T-helper 2 cell treated with Interferon-gamma antibody and Interleukin-4, amounts not matched to agents 100 ng/mL and 5 ng/mL, for 36 hours (primary cell): ENCODE data around the gene HOXA11. TPM values are rescaled to one million over a fixed set of nuclear protein-coding genes. Genes with fewer than 3 reads are reported as not detected.

Experiments used
- intact Hi-C: fragments of 100-400 bp; cut with micrococcal nuclease; formaldehyde crosslinking; loops from one replicate; pipeline ENCODE4 v1.15.1; 2023
- total RNA-seq: library from RNA; stranded (reverse); gene quantifications from 2 replicates; pipeline ENCODE4 v1.2.3, GENCODE V29; 2022

HOXA11 gene
- total RNA-seq, 1 donor from 2014 or later, result not detected

DNA sequence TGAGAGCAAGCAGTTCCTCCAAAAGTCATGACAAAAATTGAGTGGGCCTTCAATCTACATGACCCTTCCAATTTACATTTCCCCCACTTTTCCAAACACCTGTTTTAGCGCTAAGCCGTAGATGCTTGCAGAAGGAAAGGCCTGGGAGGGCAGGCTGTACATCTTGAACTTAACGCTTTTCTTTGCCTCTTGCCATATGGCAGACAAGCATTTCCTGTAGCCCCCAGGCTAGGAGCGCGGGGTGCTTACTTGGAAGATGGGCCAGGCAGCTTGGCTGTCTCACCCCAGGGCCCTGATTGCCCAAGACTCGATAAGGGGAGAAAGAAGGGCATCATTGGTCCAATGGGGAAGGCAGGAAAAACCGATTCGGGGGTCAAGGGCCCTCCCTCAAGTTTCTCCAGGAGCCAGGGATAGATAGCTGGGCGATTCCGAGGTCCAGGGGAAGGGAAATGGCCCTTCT lies 12.7 kb downstream of the HOXA11 start:
- intact Hi-C loops, result loop anchor here (2.0 to 5.0 kb wide), 2 partner anchors 14 to 70 kb away; partner anchors contain the start of gene EVX1

DNA sequence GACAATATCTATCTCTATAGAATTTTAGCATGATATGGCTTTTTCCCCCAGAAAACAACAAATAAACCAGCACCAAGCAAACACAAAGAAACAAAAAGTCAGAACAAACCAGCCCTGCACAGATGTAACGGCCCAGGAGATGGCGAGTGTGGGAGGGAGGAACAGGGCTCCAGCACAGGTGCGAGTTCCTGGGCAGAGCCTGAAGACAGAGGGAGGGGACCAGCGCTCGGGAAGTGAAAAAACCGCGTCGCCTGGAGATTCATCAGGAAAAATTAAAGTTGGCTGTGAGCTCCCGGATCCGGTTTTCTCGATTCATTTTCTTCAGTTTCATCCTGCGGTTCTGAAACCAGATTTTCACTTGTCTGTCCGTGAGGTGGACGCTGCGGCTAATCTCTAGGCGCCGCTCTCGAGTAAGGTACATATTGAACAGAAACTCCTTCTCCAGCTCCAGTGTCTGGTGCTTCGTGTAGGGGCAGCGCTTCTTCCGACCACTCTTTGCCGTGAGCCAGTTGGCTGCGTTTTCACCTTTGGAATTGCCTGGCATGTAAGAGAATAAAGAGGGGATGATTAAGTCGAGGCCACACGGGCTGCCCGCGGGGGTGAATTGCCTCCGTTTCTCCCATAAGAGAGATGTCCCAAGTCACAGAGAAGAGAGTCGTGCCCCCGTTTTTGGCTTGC lies 13.3 kb downstream of the HOXA11 start:
- intact Hi-C loops, result loop anchor here (2.0 to 5.0 kb wide), 2 partner anchors 13 to 71 kb away; partner anchors contain the start of gene EVX1

DNA sequence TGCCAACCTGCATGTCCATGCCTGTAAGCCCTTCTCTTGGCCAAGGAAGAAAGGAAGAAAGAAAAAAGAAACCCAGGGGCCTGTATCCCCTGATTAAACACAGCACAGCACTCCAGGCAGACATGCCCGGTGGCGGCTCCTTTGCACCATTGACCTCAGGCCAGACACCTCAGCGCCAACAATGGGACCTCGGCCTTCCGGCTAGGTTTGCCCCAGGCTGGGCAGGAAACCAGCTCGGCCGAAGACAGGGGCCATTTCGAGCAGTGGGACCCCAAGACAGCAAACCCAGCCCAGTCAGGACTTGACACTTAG lies 13.8 kb downstream of the HOXA11 start:
- intact Hi-C loops, result loop anchor here (5.0 kb wide), 1 partner anchor 71 kb away; the partner anchor contains the start of gene EVX1

DNA sequence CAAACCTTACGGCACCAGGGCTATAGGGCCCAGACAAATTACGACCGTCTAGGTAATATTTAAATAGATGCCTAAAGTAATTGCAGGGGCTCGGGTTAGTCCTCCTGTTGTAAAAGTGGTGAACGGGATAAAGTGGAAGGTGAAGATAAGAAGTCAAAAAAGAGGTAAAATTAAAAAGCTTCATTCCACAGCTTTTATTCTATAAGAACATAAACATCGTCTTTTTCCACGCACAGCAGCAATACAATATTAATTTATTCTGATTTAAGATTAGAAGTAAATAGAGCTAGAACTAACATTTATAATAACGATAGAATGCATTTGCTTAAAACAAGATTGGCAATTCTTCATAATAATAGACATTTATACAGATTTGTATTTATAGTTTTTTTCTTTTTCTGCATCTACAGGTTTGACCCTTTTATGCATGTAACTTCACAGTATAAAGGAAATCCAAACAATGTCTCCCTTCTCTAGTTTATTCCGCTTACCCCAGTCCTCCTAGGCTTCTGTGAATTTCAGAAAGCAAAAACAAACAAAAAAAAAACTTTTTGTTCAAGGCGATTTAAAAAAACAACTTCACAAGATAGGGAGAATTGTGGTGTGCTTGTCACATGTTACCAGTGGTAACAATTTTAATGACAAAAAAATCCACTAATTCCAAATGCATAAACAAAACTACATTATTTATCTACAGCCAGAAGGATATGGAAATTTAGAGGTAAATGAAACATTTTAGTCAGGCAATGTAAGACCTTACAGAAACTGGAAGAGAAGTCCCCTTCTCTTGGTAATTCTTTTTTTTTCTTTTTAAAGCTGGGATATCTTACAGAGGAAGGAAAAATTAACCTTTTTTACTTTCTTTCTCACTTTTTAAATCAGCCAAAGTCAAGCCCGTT lies 14.4 kb downstream of the HOXA11 start:
- intact Hi-C loops, result loop anchor here (5.0 kb wide), 1 partner anchor 72 kb away; the partner anchor contains the start of gene EVX1

DNA sequence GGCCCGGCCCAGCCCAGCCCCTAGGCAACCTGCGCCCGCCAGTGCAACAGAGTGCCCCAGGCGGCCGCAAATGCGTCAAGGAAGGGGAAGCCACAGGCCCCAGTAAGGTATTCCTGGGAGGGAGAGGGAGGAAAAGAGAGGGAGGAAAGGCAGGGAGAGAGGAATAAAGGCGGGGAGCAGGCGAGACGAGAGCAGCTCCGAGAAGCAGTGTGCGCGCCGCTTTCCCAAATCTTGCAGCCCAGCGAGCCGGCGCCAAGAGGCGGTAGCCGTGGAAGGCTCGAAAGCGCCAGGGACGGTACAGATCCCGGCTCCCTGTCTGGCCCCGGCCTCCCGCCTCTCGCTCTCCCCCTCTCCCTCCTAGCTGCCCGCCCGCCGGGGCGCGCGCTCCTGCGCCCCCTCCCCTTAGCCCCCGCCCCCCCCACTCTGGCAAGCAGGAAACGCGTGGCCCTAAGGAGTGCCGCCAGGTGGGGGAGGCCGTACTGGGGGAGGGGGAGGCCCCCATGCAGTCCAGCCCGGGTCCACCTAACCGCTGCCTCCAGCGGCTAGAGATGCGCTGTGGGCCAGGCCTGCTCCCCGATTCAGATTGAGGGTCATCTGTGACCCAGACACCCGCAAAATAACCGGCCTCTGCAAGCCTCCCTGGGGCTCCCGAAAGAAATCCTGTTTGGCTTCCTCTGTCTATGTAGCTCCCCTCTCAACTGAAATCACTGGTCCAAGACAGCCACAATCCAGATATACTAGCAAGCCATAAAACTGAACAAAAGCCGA lies 15.2 kb downstream of the HOXA11 start:
- intact Hi-C loops, result loop anchor here (2.0 to 5.0 kb wide), 2 partner anchors 15 to 72 kb away; partner anchors contain the start of genes EVX1 and HOXA11

DNA sequence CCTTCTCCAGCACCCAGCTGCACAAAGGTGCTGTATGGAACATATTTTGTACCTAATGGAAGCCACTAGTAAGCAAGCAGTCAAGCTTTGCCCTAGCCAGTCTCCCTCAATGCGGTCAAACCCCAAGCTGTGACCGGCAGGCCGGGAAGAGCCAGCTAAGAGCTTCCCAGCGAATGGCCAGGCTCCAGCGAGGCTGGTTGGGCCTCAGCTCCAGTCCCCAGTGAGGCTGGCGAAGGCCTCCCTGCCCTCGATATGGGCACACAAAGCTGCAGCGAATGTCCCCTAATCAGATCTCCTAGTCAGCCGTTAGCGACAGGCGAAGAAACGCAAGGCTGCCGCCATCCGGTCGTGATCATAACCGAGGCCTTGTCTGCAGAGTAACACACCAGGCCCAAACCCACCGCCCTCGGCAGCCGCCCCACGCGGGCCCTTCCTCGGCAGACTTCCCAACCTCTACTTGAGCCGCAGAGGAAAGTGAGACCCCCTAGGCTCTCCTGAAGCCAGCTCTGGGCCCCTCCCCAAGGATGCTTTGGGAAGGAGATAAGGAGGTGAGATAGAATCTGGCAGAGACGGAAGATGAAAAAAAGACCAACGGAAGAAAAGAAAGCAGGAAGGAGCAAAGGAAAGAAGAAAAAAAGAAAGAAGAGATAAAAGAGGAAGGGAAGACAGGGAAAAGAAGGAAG lies 16.6 kb downstream of the HOXA11 start:
- intact Hi-C loops, result loop anchor here (2.0 kb wide), 1 partner anchor 16 kb away; the partner anchor contains the start of gene HOXA11

DNA sequence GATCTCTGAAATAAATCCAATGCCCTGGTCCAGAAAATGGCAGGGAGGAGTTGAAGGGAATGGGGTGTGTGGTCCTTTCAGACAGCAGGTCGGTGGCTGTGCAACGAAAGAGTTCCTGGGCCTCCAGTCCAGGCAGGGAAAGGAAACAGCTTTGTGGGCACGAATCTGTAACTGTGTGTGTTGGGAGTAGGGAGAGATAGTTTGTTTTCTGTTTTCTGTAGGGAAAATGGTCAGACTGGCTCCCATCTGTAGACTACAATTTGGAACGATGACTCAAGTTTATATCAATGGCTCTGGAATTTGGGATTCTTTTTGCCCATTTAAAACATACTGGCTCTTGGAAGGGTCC lies 17.1 kb downstream of the HOXA11 start:
- intact Hi-C loops, result loop anchor here (2.0 kb wide), 2 partner anchors 17 kb away; partner anchors contain the start of gene HOXA11

DNA sequence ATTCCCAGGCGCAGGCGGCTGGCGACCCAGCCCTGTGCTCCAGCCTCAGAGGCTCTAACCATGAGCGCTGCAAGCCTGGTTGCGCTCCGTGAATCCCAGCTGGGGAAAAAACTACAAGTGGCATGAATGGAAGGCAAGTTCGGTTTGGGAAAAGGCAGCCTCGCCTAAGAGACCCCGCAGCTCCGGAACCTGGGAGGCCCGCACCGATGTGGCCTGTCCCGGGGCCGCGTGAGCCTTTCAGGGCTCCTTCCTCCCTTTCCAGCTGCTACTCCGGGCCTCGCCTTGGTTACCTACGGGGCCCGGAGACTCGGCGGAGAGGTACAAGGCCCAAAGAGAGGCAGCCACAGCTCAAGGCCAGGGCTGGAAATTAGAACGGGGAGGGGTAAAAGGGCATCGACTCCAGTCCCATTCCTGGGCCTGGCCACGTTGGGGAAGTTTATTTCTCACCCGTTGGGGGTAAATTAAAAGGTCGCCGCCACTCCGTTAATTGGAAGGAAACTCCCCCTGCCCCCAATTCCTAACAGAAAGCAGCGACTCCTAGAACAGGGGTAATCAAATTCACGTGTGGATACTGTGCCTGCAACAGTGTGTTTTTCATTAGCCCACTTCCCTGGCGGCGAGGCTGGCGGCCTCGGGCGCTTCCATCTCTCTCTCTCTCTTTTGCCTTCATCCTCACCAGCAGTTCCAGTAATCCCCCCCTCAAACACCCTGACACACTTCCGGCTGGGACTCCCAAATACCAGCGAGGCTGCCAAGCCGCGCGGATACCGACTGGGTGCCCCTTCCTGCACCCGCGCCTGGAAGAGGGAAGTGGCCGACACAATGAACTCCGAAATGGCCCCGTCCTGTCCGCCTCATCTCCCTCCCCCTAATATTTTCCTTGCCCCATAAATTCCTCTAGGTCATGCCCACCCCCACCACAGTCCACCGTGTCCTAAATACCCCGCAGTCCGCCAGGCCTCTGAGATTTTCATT lies 18.2 kb downstream of the HOXA11 start:
- intact Hi-C loops, result loop anchor here (1.0 to 2.0 kb wide), 2 partner anchors 10 to 16 kb away; no protein-coding TSS in a partner anchor

DNA sequence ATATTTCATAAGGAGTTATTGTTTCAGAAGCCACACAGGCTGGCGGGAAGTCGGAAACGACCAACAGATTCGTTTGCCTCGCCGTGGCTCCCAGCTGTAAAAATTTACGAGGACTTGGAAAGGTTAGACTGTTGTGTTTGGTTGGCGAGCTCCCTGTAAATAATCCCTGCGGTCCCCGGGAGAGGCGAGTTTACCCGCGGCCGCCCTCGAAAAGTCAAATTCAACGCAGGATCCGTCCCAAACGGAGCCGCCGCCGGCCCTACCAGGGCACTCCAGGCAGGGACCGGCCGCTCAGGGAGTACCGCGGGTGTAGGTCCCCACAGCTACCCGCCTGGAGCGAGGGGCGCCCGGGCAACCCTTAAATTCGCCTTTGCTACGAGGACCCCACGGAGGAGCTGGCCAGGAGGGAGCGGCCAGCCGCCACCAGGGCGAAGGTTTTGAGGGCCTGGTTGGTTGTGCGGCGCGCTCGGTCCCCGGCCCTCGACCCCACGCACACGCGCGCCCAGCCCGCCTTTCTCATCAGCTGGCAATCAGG lies 19.0 kb downstream of the HOXA11 start:
- intact Hi-C loops, result loop anchor here (1.0 to 2.0 kb wide), 3 partner anchors 9 to 31 kb away; no protein-coding TSS in a partner anchor

DNA sequence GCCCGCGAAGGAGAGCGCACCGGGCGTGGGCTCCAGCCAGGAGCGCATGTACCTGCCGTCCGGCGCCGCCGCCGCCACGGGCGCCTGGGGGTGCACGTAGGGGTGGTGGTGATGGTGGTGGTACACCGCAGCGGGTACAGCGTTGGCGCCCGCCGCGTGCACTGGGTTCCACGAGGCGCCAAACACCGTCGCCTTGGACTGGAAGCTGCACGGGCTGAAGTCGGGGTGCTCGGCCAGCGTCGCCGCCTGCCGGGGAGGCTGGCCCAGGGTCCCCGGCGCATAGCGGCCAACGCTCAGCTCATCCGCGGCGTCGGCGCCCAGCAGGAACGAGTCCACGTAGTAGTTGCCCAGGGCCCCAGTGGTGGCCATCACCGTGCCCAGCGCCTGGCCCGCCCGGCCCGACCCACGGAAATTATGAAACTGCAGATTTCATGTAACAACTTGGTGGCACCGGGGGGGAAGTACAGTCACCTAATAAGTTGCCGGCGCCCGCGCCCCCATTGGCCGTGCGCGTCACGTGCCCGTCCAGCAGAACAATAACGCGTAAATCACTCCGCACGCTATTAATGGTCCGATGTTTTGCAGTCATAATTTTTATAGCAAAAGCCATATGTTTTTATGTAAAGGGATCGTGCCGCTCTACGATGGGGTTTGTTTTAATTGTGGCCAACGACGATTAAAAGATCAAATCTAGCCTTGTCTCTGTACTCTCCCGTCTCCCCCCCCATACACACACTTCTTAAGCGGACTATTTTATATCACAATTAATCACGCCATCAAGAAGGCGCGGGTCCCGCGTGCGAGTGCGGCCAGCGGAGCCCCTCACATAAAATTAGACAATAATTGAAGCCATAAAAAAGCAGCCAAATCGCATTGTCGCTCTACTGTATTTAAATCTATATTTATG lies 19.7 kb downstream of the HOXA11 start, which contains the start of gene HOXA9:
HOXA9 (minus strand) TSS at position 449 of the 907 bp plus-strand sequence; CDS start at position 369, 80 bp downstream.
- intact Hi-C loops, result loop anchor here (2.0 kb wide), 1 partner anchor 31 kb away; no protein-coding TSS in a partner anchor

DNA sequence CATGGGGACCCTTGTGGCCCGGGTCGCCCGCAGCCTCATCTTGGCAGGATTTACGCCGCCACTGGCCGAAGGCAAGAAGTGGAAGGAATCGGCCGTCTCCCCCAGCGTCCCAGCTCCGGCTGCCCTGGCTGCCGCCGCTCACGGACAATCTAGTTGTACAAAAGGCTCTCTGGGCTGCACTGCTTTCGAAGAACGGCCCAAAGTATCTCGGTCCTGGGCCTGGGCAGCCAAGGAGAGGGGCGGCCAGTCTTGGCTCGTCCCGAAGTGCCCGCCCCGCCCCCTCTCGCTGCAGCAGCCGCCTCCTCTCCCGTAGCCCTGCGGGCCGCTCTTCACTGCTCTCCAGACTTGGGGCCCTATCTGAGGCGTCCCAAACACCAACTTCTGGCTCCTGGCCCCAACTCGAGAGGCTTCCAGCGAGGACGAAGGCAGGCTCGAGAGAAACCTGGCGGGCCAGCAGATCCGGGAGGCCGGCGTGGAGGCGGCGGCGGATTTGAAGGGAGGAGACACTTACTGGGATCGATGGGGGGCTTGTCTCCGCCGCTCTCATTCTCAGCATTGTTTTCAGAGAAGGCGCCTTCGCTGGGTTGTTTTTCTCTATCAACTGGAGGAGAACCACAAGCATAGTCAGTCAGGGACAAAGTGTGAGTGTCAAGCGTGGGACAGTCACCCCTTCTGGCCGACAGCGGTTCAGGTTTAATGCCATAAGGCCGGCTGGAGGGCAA lies 20.5 kb downstream of the HOXA11 start:
- intact Hi-C loops, result loop anchor here (2.0 to 5.0 kb wide), 3 partner anchors 32 to 1302 kb away; no protein-coding TSS in a partner anchor

DNA sequence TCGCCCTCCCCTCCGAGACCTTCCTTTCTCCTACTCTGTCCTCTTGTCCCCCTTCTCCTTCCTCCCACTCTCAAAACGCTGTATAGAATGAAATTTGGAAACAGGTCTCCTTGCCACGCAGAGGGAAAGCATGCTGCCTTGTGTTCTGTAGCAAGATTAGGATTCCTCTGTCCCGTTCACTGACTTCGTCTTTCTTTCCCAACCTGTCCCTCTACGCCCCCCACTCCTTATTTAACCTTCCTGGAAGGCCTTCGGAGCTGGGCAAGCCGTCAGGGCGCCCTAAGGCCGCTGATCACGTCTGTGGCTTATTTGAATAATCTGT lies 21.0 kb downstream of the HOXA11 start:
- intact Hi-C loops, result loop anchor here (2.0 to 5.0 kb wide), 3 partner anchors 33 to 1302 kb away; no protein-coding TSS in a partner anchor

DNA sequence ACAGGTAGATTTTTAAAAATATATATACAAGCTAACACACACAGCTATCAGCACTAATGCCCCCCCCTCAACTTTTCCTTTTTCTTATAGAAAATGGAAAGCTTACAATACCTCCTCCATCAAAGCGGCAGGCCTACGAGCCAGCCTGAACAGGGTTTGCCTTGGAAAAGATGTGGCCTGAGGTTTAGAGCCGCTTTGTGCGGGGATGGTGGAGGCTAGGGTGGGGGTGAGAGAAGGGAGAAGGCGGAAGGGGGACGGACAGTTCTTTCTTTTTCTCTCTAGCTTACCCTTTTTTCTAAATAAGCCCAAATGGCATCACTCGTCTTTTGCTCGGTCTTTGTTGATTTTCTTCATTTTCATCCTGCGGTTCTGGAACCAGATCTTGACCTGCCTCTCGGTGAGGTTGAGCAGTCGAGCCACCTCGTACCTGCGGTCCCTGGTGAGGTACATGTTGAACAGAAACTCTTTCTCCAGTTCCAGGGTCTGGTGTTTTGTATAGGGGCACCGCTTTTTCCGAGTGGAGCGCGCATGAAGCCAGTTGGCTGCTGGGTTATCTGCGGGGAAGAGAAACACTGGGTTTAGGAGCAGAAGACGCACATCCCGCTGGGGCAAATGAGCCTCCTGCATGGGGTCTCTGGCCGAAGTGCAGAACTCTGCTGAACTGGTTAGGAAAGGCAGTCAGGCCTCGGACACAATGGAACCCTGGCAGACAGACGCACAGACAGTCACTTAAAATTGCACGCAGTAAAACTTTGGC lies 21.6 kb downstream of the HOXA11 start:
- intact Hi-C loops, result loop anchor here (2.0 to 5.0 kb wide), 3 partner anchors 33 to 1301 kb away; no protein-coding TSS in a partner anchor

DNA sequence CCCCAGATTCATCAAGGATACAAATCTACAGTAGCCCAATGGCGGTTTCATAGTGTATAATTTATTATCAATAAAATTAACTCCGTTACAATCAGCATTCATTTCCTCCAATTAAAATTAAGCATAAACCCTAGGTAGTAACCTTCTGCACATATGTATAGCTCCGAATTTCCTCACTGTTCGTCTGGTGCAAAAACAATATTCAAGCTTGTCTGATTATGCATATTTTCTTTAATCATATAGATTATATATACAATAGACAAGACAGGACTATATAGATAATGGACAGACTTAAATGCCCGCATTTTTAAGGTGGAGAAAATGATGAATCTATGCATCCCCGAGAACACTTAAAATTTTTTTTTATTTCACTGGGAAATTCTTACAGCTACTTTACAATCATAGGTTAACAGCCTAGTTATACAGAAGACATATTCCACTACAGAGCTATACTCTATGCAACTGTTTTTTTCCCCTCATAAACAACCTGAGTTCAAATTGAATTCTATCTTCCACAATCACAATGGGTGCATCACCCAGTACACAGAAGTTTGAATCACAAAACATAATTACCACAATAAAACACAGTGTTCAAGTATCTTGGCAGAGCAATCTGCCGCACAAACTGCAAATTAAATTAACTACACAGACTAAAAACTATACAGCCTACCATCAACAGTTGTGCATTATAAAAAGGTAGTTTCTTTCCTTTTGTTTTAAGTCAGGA lies 22.3 kb downstream of the HOXA11 start:
- intact Hi-C loops, result loop anchor here (5.0 kb wide), 2 partner anchors 660 to 1300 kb away; no protein-coding TSS in a partner anchor
